Posterior cingulate gyrus (tissue), 11 donors: Measurements from ENCODE around the gene STXBP4.

Experiments used
- DNase-seq, 10 donors: peaks; one replicate each; pipeline versions ENCODE4 v3.0.0 to v3.0.0-alpha.2; 2020 to 2021; ENCODE audit warnings: mixed read lengths in 3 of 10
- intact Hi-C: fragments of 100-400 bp; cut with DNase I; formaldehyde crosslinking; loops from one replicate; pipeline ENCODE4 v1.15.1; 2023

Gene STXBP4

DNA sequence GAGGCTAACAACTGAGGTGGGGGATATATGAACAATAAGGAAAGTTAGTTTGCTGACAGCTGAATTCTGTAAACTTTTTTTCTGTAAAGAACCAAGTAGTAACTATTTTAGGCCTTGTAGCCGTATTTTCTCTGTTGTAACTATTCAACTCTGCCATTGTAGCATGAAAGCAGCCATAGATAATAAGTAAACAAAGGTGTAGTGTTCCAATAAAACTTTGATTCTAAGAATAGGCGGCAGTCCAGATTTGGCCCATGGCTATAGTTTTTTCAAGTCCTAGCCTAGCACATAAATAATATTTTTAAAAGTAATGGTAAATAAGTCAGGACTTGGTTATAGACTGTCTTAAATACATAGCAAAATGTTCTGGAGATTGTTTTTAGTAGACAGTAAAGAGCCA lies 142.0 kb downstream of the STXBP4 start:
- DNase-seq, result no peak
- intact Hi-C loops, result no loop called here

DNA sequence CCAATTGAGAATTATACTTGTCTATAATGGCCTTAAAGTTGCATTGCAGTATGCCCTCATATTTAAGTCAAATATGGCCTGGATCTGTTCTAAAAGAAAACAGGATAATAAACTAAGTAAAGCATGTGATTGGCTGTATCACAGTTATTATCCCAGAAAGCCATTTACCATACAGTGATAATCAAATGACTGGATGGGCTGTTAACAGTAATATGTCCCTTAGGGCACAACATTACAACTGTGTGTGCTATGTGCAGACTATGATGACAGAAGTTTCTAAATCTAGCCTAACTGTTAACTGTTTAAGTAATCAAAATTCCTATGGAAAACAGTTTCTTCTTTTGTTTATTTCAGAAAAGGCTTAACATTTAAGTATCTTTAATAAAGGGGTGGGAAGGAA lies 145.7 kb downstream of the STXBP4 start:
- DNase-seq, result no peak
- intact Hi-C loops, result no loop called here

DNA sequence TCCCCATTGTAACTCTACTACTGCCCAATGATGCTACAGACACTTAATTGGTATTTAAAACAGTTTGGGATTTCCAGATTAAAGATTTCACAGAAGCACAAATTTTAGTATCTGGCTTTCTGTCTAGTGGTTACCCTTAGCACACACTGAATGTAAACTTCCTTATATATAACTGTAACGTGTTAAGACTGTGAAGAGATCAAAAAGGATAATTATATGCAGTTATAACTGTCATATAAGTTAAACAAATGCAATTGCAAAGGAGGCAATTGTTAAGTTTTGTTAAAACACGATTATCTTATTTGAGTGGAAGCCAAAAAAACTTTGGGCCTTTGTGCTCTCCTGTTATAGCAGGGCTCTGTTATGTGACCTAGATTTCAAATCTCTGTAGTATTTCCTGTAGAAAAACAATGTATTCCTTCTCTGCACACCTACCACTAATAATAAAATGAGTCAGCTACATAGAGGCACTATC lies 147.9 kb downstream of the STXBP4 start:
- DNase-seq, result no peak
- intact Hi-C loops, result no loop called here

DNA sequence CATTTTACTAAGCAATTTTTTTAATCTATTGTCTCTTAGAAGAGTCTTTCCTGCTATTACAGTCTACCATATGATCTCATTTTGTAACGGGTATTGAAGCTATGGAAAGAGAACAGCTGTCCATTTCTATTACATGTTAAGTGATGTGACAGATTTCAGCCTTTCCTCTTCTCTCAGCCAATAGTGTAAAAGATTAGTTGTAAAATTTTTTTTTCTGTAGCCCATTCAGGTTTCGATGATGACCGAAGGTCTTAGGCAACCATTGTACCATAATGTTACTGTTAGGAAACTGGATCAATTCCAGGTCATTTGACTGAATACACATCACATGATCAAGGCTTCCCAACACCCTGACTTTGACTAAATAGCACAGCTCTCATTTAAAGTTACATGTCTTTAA lies 148.6 kb downstream of the STXBP4 start:
- DNase-seq, result no peak
- intact Hi-C loops, result no loop called here

DNA sequence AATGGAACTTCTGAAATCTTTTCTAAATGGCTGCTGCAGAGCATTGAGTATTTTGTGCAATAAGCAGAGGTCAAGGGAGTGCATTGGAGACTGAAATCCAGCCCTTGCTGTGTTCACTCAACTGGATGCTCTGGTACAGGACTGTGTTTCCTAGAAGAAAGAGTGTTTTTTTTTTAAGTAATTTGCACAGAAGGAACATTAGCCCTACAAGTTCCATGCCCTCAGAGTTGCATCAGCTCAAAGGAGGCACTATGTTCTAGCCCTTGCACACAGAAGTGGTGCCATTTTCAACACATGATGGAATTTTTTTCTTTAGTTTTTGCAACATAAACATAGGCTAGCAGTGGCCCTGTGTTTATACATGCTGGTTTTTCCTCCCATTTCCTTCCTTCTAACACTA lies 152.1 kb downstream of the STXBP4 start:
- DNase-seq, result no peak
- intact Hi-C loops, result no loop called here

DNA sequence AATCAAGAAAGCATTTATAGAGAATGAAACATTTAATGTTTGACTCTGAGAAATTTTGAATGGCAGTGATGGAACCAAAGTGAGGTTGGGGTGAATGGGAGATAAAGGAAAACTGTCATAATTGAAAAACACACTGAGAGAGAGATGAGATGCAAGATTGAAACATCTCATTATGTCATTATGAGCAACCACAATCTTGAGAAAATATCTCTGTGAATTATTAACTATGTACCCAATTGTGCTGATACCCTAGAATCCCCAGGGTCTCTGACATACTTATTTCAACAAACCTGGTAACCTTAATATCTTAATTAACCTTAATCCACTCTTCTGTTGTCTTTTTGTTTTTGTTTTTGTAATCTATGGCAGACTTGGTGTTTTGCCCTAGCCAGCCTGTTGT lies 152.7 kb downstream of the STXBP4 start:
- no peak for DNase-seq
- intact Hi-C loops, result no loop called here

DNA sequence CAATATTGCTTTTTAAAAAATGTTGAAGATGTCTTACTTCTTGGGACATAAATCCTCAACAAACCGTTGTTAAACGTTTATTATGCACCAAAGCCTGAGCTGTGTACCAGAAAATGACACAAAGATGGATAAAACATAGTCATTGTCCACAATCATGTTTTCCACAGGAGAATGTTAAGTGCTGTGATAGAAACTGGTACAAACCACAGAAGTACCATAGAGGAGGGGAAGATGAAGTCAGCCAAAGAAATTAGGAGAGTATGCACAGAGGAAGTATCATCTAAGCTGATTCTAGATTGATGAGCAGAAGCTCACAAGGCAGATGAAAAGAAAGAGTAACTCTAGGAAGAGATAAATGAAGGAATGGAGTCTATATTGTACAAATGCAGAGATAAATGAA lies 153.5 kb downstream of the STXBP4 start:
- no peak for DNase-seq
- intact Hi-C loops, result no loop called here

DNA sequence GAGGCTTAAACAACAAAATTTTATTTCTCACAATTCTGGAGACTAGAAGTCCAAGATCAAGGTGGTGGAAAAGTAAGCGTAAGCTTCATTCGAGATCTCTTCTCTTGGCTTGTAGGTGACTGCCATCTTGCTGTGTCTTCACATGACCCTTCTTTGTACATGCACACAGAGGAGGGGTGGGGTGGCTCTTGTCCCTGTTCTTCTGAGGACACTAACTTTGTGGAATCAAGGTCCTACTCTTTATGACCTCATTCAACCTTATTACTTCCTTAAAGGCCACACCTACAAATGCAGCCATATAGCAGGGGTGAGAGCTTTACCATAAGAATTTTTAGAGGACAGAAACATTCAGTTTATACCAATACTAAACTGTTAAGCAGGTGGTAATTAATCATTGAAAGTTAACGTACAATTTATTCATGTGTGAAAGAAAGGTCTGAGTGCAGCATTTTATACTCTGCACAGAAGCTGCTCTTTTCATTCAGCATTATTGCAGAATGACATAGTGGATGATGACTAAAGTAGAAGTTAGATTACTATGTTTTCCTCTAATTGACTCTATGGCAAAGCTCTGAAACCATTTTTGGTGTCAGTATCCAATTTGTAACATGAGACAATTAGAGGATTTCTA lies 156.3 kb downstream of the STXBP4 start:
- no peak for DNase-seq
- intact Hi-C loops, result no loop called here

DNA sequence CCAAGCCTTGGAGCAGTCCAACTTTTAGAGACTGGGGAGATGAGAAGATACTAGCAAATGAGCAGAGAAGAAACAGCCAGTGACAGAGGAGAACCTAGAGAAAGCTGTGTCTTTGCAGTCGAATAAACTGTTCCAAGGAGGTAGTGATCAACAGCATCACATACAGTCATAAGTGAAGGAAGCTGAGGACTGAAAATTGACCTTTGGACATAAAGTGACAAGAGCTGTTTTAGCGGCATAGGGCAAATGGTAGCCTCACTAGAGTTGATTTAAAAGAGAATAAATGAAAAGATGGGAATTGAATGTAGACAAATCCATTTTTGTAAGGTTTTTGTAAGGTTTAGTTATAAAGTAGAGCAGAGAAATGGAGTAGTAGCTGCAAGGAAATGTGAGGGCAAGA lies 165.0 kb downstream of the STXBP4 start:
- intact Hi-C loops, result no loop called here
- no peak for DNase-seq

DNA sequence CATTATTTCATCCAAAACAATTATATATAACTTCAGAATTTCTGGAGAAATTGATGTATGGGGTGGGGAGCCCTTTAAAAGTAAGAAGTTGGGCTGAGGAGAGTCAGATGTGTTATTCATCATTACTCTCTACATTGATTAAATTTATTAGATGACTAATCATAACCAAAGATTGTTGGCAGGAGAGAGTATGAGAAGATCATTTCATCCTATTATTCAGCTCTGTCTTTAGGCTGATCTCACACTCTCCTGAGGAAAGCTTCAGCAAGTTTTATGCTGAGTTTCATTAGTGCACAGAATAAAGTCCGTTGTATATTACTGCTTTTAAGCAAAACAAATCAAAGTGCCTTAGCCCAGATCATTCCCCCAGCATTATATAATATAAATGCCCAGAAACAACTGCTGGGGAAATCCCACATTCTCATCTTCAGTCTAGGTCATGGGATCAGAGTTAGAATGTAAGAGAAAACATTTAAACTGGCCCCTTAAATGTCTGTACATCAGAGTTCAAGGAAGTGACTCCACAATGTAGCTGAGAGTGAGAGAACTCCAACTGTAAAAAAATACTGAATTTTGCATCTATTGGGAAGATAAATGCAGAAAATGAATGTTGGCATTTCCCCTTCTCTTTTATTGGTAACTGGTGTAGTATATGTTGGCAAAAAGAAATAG lies 166.1 kb downstream of the STXBP4 start:
- intact Hi-C loops, result no loop called here
- no peak for DNase-seq

DNA sequence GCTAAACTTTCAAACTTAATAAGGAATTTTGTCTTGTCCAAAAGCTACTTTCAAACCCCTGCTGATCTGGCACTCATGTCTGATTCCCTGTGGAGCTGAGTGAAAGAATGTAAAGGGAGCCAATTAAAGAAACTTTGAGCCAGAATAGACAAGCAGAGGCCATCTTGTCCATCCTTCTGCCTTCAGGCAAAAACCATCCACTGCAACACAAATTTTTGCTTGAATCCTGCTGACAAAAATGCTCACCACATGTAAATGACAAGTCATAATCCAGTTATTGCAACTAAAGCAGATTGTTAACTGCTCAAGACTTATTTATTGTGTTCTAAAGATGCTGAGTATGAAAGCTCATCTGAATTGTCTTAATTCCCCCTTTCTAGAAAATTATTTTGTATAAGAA lies 172.2 kb downstream of the STXBP4 start:
- intact Hi-C loops, result no loop called here
- no peak for DNase-seq

DNA sequence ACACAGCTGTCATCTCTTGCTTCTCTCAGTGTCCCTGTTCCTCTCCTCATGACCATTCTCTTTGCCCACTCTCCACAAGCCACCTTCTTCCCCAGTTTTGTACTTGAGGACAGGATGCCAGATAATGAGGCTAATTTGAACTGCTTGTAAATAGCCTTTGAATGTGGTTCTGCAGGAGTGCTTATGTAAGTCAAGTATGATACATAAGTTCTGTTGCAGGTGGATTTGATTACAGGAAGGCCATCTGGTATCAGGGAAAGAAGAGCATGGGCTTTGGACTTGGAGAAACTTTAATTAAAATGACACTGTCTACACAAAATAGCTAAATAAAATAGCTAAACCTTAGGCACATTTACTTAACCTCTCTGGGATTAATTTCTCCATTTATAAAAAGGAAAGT lies 176.0 kb downstream of the STXBP4 start:
- DNase-seq, result no peak
- intact Hi-C loops, result no loop called here

DNA sequence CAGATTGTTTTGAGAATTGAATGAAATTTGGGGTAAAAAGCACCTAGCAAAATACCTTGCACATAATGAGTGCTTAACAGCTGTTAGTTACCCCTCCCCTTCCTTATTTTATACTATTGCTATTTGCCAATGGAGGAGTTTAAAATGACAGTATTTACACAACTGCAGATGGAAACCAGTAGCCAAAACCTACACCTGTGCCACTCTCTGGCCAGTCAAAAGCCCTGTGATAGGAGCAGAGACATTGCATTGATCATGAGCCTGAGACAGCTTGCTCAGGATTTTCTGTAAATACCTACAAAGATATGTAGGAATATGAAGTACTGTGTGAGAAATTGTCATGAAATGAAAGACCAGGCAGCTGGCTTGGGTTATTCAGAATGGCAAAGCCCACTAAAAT lies 180.9 kb downstream of the STXBP4 start:
- intact Hi-C loops, result no loop called here
- DNase-seq, result no peak

DNA sequence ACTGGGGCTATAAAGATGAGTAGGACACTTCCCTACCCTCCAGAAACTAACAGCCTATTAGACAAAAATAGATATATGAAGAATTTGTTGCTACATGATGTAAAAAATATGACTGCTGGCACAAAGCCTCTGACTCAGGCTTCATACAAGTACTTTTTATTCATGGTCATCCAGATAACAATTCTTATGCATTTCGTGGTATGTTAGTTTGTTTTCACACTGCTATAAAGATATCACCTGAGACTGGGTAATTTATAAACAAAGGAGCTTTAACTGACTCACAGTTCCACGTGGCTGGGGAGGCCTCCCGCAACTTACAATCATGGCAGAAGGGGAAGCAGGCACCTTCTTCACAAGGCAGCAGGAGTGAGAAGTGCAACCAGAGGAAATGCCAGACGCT lies 183.7 kb downstream of the STXBP4 start:
- intact Hi-C loops, result no loop called here

DNA sequence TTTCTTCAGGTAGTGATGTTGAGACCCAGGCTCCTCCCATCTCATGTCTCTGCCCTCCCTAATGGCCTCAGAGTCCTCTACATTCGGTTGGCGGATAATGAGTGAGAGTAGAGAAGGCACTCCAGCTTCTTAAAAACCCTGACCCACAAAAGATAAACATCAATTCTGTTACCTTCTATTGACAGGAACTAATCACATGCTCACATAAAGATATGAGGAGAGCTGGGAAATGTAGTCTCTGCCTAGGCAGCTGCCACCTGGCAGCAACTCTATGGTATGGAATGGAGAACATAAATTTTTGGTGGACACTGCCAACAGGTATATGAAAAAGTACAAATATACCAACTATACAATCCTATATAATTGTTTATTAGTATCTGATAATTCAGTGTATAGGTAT lies 185.5 kb downstream of the STXBP4 start:
- intact Hi-C loops, result no loop called here
- DNase-seq, result no peak

More for the DNA sequence above, 183.7 kb downstream of the STXBP4 start:
- DNase-seq, result no peak

DNA sequence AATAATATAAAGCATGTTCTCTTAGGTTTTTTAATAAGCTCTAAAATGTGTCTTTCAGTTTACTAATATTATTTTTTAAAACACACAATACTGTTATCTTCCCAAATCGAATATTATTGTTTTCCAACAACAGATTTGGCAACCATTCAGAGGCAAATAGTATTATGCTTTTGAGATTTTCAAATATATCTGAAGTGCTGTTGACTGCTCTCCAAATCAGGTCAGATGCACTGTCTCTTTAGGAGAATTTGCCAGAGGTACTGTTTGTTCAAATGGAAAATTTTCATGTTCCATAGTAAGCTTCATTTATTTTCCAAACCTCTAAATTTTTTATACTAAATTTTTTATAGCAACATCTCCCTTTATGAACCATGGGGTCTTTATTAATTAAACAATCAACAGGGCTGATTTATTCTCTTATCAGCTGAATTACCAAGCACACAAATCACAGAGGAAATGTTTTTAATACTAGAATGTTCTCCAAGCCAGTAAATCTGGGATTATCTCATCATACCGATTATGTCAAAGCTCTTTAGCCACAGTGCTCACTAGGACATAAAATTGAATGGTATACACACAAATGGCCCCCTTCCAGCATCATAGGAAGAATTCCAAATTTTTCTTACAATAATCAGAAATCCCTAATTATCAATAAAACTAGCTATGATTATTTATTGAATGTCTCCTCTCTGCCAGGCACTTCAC lies 187.4 kb downstream of the STXBP4 start:
- intact Hi-C loops, result no loop called here
- no peak for DNase-seq

DNA sequence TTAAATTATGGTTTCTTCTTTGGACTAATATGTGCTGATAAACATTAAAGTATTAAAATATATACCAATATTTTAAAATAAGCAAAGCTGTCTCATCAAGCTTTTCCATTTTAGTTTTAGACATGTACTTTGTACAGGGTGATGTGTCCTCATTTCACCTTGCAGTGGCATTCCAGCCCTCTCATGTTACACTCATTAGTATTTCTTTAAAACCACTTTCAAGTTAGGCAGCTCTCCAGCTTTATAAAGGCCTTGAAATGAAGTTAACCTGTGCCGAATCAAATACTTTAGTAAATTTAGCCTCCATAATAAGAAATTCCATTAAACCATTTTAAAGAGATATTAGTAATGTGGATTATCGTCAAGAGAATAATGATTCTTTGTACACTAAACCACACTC lies 188.6 kb downstream of the STXBP4 start:
- intact Hi-C loops, result no loop called here
- no peak for DNase-seq

DNA sequence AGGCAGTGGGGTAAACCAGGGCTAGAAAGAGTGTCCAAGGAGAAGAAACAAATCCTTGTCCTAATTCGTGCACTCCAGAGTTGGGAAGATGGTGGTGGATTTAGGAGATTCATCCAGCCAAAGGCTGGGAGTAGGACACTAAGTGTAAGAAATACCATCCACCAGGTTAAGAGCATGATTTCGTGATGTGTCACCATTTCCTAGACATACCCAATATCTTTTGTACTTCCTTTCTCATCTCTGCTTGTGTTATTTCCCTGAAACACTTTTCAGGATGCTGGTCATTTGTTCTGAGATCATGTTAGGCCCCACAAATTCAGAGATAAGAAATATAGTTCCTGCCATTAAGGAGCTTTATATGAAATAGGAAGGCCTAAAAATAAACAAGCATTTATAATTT lies 189.9 kb downstream of the STXBP4 start:
- DNase-seq, result no peak
- intact Hi-C loops, result no loop called here

DNA sequence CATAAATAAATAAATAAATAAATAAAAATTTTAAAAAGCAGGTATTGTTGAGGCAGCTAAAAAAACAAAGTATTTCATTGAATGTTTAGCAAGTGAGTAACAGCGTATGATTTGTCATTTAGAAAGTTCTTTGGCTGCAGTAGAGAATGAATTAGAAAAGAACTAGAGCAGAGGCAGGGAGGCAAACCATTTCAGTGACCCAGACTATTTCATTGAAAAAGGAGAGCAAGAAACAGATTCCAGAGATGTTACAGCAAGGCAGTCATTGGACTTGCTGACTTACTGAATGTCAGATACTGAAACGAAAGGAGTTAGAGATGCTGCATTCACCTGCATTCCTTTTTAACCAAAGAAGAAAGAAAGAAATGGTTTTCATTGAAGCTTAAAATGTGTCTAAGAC lies 190.7 kb downstream of the STXBP4 start:
- no peak for DNase-seq
- intact Hi-C loops, result no loop called here

DNA sequence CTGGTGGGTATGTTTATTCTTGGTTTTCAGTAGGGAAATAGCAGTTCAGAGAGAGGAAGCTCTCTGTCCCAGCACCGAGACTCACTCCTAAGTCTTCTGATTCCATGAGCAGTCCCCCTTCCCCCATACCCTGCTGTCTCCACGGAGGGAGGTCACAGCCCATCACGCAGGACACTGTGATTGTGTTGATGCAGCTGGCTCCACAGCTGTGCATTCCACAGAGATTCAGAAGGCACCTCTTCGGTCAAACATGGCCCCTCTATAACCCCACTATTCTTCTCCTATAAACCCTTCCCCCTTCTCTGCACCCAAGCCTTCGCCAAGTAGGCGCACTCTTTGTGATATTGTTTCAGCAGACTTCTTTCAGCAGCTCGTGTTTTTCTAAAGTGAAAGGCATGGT lies 191.9 kb downstream of the STXBP4 start:
- intact Hi-C loops, result no loop called here
- no peak for DNase-seq

DNA sequence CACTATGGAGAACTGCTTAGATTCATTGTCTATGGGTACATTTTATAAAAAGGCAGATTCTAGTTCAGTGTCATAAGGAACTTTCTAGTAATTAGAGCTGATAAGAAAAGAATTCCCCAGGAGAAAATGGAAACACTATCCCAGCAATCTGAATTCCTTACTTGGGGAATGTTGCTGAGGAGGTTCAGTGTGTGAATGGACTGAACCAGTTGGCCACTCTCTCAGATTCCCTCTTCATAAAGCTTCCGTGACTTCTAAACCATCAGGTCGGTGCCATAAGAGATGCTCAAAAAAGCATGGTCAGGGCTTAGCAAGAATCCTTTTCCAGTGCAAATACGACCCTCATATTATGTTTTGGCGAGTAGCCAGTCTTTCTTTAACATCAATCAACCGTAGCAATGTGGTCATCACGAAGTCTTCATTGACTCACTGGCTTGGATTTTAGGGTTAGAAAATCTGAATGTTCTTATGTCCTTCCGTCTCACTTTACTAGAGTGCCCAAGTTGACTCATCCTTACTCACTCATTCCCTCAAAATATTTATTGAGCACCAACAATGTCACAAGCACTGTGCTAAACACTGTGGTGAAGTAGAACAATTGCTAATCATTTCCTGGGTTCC lies 193.5 kb downstream of the STXBP4 start:
- intact Hi-C loops, result no loop called here
- no peak for DNase-seq

DNA sequence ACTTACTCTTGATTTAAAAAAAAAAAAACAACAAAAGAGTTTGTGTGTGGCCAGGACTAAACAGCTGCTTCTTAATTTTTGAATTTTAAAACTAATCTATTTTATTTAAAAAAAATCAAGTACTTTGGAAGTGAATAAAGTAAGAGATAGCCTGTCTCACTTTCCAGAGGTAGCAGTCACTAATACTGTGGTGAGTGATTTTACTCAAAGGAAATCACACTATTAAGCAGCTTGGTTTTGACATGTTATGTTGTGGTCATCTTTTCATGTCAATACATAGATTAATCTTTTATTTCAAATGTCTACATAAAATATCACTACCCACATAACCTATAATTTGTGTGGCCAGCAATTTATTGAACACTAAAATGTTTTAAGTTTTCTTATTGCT lies 194.0 kb downstream of the STXBP4 start:
- intact Hi-C loops, result no loop called here

More for the DNA sequence above, 194.0 kb downstream of the STXBP4 start:
- DNase-seq, result no peak
